ENCODE measurements around the gene UROS. TPM values are rescaled to one million over a fixed set of nuclear protein-coding genes. Genes with fewer than 3 reads are reported as not detected.

The UROS gene
- total and polyA plus RNA-seq, 5 donors from 2014 or later = 22.3 to 72.6 (median 62.5) TPM

DNA sequence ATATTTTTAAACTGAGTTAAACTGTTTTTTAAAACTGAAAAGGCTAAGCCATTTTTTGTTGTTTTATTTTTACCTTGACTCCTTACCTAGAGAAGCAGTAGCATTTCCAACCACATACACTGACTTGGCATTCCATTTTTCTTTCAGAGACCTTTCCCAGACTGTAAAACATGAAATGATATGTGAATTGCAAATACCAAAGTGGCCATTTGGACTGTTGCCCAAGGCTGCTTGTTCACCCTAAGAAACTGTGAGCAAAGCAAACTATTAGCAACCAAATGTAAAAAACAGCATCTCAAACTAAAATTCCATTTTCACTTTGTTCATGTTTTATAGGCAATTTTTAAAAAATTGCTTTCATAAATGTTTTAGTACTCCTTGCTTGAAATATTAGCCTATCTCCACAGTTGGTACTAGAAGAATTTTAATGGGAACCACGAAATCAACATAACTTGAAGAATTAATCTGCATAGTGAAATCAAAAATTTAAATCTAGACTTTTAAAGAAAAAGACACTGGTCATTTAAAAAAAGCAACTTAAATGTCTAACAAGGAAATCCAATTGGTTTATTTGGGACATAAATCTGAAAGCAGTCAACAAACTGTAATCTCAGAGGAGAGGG is 10.8 kb downstream of the UROS start:
- H3K27me3 Mint-ChIP-seq = no peaks in the 10 kb centered on the region
- no peak overlapping the region for H3K27ac Mint-ChIP-seq
- peaks cover 0 to 5% (median 1%) of the 10 kb centered on the region in 4 donors for H3K4me1 Mint-ChIP-seq
- no peak overlapping the region for H3K4me3 ChIP-seq (ENCODE audit: low read depth, low read length)
- no peaks in the 10 kb centered on the region for H3K4me1 ChIP-seq (ENCODE audit: control insufficient read depth, insufficient read depth, low read length, poor library complexity, severe bottlenecking)
- H3K27ac ChIP-seq (ENCODE audit: insufficient read depth, low read length, poor library complexity, severe bottlenecking) = no peak overlapping the region
- peaks cover 47% of the 10 kb centered on the region for H3K36me3 Mint-ChIP-seq
- H3K9me3 ChIP-seq (ENCODE audit: control insufficient read depth in 2 of 2, low read length in 2 of 2) = no peaks in the 10 kb centered on the region
- no peaks in the 10 kb centered on the region for H3K27me3 ChIP-seq (ENCODE audit: control insufficient read depth, insufficient read depth, low read length)
- H3K36me3 ChIP-seq (ENCODE audit: control insufficient read depth, insufficient read depth, low read length) = peaks cover 56% of the 10 kb centered on the region
- no peaks in the 10 kb centered on the region for H3K9me3 Mint-ChIP-seq
- DNase-seq (no peak), ATAC-seq (ENCODE audit: low read depth in 2 of 2) (no peak)
- H3K4me3 Mint-ChIP-seq = no peak overlapping the region

- no peak for DNase-seq
- Mint-ChIP-seq H3K36me3 (peaks cover 57% of the 10 kb centered on the region), H3K27me3 (no peaks in the 10 kb centered on the region), H3K4me3 (no peak overlapping the region), H3K4me1 (peaks cover 0 to 3% (median under 1%) of the 10 kb centered on the region in 4 donors), H3K9me3 (no peaks in the 10 kb centered on the region), H3K27ac (no peak overlapping the region)
- H3K9me3 ChIP-seq (ENCODE audit: control insufficient read depth in 2 of 2, low read length in 2 of 2) = no peaks in the 10 kb centered on the region
- no peaks in the 10 kb centered on the region for H3K27me3 ChIP-seq (ENCODE audit: control insufficient read depth, insufficient read depth, low read length)
- no peak for ATAC-seq (ENCODE audit: low read depth in 2 of 2)
- peaks cover 65% of the 10 kb centered on the region for H3K36me3 ChIP-seq (ENCODE audit: control insufficient read depth, insufficient read depth, low read length)
- H3K27ac ChIP-seq (ENCODE audit: insufficient read depth, low read length, poor library complexity, severe bottlenecking) = no peak overlapping the region
- H3K4me3 ChIP-seq (ENCODE audit: low read depth, low read length) = no peak overlapping the region
- H3K4me1 ChIP-seq (ENCODE audit: control insufficient read depth, insufficient read depth, low read length, poor library complexity, severe bottlenecking) = no peaks in the 10 kb centered on the region
These were observed 11.8 kb downstream of the UROS start for GRCh38 chr10:125811251-125811650.

- no peak for DNase-seq
- no peak for ATAC-seq (ENCODE audit: low read depth in 2 of 2)
- Histone ChIP-seq H3K27ac (ENCODE audit: insufficient read depth, low read length, poor library complexity, severe bottlenecking) (no peak overlapping the region), H3K4me3 (ENCODE audit: low read depth, low read length) (no peak overlapping the region), H3K36me3 (ENCODE audit: control insufficient read depth, insufficient read depth, low read length) (peaks cover 56% of the 10 kb centered on the region), H3K4me1 (ENCODE audit: control insufficient read depth, insufficient read depth, low read length, poor library complexity, severe bottlenecking) (no peaks in the 10 kb centered on the region), H3K27me3 (ENCODE audit: control insufficient read depth, insufficient read depth, low read length) (no peaks in the 10 kb centered on the region), H3K9me3 (ENCODE audit: control insufficient read depth in 2 of 2, low read length in 2 of 2) (no peaks in the 10 kb centered on the region)
- Mint-ChIP-seq H3K36me3 (peaks cover 46% of the 10 kb centered on the region), H3K4me3 (no peak overlapping the region), H3K27me3 (no peaks in the 10 kb centered on the region), H3K9me3 (no peaks in the 10 kb centered on the region), H3K27ac (no peak overlapping the region), H3K4me1 (peaks cover 0 to 2% (median 0%) of the 10 kb centered on the region in 4 donors)
These were observed 15.0 kb downstream of the UROS start for GRCh38 chr10:125808047-125808446.

- peaks cover 0 to 5% (median 0%) of the 10 kb centered on the region in 4 donors for H3K4me1 Mint-ChIP-seq
- DNase-seq (no peak), ATAC-seq (ENCODE audit: low read depth in 2 of 2) (no peak)
- no peaks in the 10 kb centered on the region for H3K27me3 Mint-ChIP-seq
- Histone ChIP-seq H3K27me3 (ENCODE audit: control insufficient read depth, insufficient read depth, low read length) (no peaks in the 10 kb centered on the region), H3K9me3 (ENCODE audit: control insufficient read depth in 2 of 2, low read length in 2 of 2) (no peaks in the 10 kb centered on the region), H3K36me3 (ENCODE audit: control insufficient read depth, insufficient read depth, low read length) (peaks cover 42% of the 10 kb centered on the region), H3K4me3 (ENCODE audit: low read depth, low read length) (no peak overlapping the region), H3K27ac (ENCODE audit: insufficient read depth, low read length, poor library complexity, severe bottlenecking) (no peak overlapping the region), H3K4me1 (ENCODE audit: control insufficient read depth, insufficient read depth, low read length, poor library complexity, severe bottlenecking) (no peaks in the 10 kb centered on the region)
- no peak overlapping the region for H3K27ac Mint-ChIP-seq
- no peak overlapping the region for H3K4me3 Mint-ChIP-seq
- peaks cover 36% of the 10 kb centered on the region for H3K36me3 Mint-ChIP-seq
- H3K9me3 Mint-ChIP-seq = no peaks in the 10 kb centered on the region
These were observed 20.3 kb downstream of the UROS start for GRCh38 chr10:125802739-125803138.

DNA sequence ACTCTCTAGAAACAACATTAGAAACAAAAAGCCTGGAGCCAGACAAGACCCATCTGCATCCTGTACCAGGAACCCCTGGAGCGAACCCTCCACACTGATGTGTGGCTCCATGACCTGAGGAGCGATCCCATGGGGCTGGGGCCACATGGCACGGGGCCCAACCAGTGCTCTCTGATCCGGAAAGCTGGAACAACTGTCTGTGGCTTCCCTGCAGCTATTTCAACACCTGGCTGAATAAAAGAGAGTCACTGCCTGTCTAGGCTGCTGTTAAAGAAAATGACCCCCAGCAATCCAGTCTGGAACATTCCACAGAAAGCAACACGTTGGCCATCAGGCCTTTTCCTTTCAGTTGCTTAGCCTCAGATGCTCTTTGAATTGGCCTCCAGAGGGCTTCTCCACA is 20.9 kb downstream of the UROS start:
- Mint-ChIP-seq H3K4me3 (no peak overlapping the region), H3K27ac (no peak overlapping the region), H3K27me3 (no peaks in the 10 kb centered on the region), H3K4me1 (peaks cover 0 to 5% (median 0%) of the 10 kb centered on the region in 4 donors), H3K36me3 (peaks cover 34% of the 10 kb centered on the region), H3K9me3 (no peaks in the 10 kb centered on the region)
- no peaks in the 10 kb centered on the region for H3K27me3 ChIP-seq (ENCODE audit: control insufficient read depth, insufficient read depth, low read length)
- DNase-seq = no peak
- ATAC-seq (ENCODE audit: low read depth in 2 of 2) = no peak
- no peak overlapping the region for H3K4me3 ChIP-seq (ENCODE audit: low read depth, low read length)
- no peaks in the 10 kb centered on the region for H3K9me3 ChIP-seq (ENCODE audit: control insufficient read depth in 2 of 2, low read length in 2 of 2)
- no peak overlapping the region for H3K27ac ChIP-seq (ENCODE audit: insufficient read depth, low read length, poor library complexity, severe bottlenecking)
- H3K4me1 ChIP-seq (ENCODE audit: control insufficient read depth, insufficient read depth, low read length, poor library complexity, severe bottlenecking) = no peaks in the 10 kb centered on the region
- H3K36me3 ChIP-seq (ENCODE audit: control insufficient read depth, insufficient read depth, low read length) = peaks cover 42% of the 10 kb centered on the region

DNA sequence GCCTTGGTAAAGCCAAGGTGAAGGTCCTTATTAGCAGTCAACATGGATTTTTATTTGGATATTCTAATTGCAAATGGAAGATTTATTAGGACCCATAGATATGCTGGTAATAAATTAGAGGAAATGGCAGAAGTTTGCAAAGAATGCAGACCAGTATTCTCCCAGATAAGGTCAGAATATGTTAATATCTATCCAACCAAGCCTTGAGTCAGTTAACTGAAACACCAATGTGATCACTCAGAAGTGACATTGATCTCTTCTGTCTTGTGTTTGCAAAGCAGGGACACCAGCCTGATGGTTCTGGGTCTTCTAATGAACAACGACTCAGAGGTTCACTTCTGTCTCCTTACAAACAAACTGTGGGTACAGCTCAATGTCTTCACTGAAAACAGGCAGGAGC is 21.5 kb downstream of the UROS start:
- no peak overlapping the region for H3K4me3 Mint-ChIP-seq
- ATAC-seq (ENCODE audit: low read depth in 2 of 2) (no peak), DNase-seq (no peak)
- H3K36me3 Mint-ChIP-seq = peaks cover 32% of the 10 kb centered on the region
- H3K9me3 Mint-ChIP-seq = no peaks in the 10 kb centered on the region
- Histone ChIP-seq H3K27ac (ENCODE audit: insufficient read depth, low read length, poor library complexity, severe bottlenecking) (no peak overlapping the region), H3K9me3 (ENCODE audit: control insufficient read depth in 2 of 2, low read length in 2 of 2) (no peaks in the 10 kb centered on the region), H3K27me3 (ENCODE audit: control insufficient read depth, insufficient read depth, low read length) (no peaks in the 10 kb centered on the region), H3K36me3 (ENCODE audit: control insufficient read depth, insufficient read depth, low read length) (peaks cover 41% of the 10 kb centered on the region), H3K4me3 (ENCODE audit: low read depth, low read length) (no peak overlapping the region), H3K4me1 (ENCODE audit: control insufficient read depth, insufficient read depth, low read length, poor library complexity, severe bottlenecking) (no peaks in the 10 kb centered on the region)
- peaks cover 0 to 5% (median 0%) of the 10 kb centered on the region in 4 donors for H3K4me1 Mint-ChIP-seq
- H3K27me3 Mint-ChIP-seq = no peaks in the 10 kb centered on the region
- no peak overlapping the region for H3K27ac Mint-ChIP-seq

GRCh38 chr10:125799451-125800182 is 23.4 kb downstream of the UROS start:
- H3K36me3 Mint-ChIP-seq = peaks cover 21% of the 10 kb centered on the region
- Histone ChIP-seq H3K4me3 (ENCODE audit: low read depth, low read length) (no peak overlapping the region), H3K27me3 (ENCODE audit: control insufficient read depth, insufficient read depth, low read length) (no peaks in the 10 kb centered on the region), H3K4me1 (ENCODE audit: control insufficient read depth, insufficient read depth, low read length, poor library complexity, severe bottlenecking) (no peaks in the 10 kb centered on the region), H3K27ac (ENCODE audit: insufficient read depth, low read length, poor library complexity, severe bottlenecking) (no peak overlapping the region), H3K36me3 (ENCODE audit: control insufficient read depth, insufficient read depth, low read length) (peaks cover 42% of the 10 kb centered on the region), H3K9me3 (ENCODE audit: control insufficient read depth in 2 of 2, low read length in 2 of 2) (no peaks in the 10 kb centered on the region)
- no peak overlapping the region for H3K4me3 Mint-ChIP-seq
- peaks cover 0 to 5% (median 0%) of the 10 kb centered on the region in 4 donors for H3K4me1 Mint-ChIP-seq
- H3K9me3 Mint-ChIP-seq = no peaks in the 10 kb centered on the region
- peak overlapping the region in 1 of 3 donors; percentile 77 for H3K27ac Mint-ChIP-seq
- no peak for DNase-seq
- ATAC-seq (ENCODE audit: low read depth in 2 of 2) = no peak
- no peaks in the 10 kb centered on the region for H3K27me3 Mint-ChIP-seq
